IPS DF 4.7 (cell line): ENCODE data around the gene RASA4B.
"Not testable (repeated sequence)": the region's sequence is repeated elsewhere in the genome, so short reads cannot be mapped to it uniquely, and the experiment has no call there.

Source experiments
- DNase-seq: peaks from one replicate; pipeline ENCODE4 v3.0.0-alpha.2; 2013; ENCODE audit warnings: low spot score; ENCODE audit errors: extremely low read depth

RASA4B gene

GRCh38 chr7:102517550-102518147 is at the start of gene RASA4B:
Gene RASA4B, minus strand, starts transcription at chr7:102517777. Its CDS starts 67 bp downstream, at chr7:102517710.
- not testable (repeated sequence) for DNase-seq

- not testable (repeated sequence) for DNase-seq
Observed at GRCh38 chr7:102550808-102551422, 33.3 kb upstream of the RASA4B start, which contains the start of gene SPDYE2. Gene SPDYE2, plus strand, starts transcription at chr7:102551226. Its CDS starts 2,030 bp downstream, at chr7:102553256.

- DNase-seq: not testable (repeated sequence)
Observed at GRCh38 chr7:102546353-102546752, 28.8 kb upstream of the RASA4B start.

DNA sequence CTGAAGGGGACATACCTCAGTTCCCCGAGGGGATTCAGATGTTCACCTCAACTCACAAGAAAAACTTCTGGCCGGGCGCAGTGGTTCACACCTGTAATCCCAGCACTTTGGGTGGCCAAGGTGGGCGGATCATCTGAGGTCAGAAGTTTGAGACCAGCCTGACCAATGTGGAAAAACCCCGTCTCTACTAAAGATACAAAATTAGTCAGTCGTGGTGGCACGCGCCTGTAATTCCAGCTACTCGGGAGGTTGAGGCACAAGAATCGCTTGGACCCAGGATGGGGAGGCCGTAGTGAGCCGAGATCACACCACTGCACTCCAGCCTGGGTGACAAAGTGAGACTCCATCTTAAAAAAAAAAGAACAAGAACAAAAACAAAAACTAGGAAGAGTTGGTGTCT is 27.7 kb upstream of the RASA4B start:
- not testable (repeated sequence) for DNase-seq

GRCh38 chr7:102544372-102544771 is 26.8 kb upstream of the RASA4B start:
- not testable (repeated sequence) for DNase-seq

DNA sequence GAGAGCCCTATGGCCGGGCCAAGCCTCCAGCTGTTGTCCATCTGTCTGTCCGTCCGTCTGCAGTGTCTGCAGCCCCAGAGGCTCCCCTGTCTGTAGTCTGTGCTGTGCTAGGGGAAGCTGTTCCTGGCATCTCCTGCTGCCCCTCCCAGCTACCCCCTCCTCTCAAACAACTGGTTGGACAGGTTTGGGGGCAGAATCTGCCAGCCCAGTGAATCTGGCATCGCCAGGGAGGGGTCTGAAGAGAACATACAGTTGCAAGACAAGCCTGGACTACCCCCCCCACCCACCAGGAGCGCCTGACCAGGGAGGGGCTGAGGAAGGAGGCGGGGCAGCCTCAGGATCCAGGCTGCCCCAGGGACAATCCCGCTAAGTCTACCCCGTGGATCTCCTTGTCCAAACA is 26.0 kb upstream of the RASA4B start, which contains the start of gene UPK3BL2:
Gene UPK3BL2 (minus strand): TSS at position 101 of the 400 bp plus-strand sequence. CDS start 60 bp downstream, at position 41.
- DNase-seq: not testable (repeated sequence)

DNA sequence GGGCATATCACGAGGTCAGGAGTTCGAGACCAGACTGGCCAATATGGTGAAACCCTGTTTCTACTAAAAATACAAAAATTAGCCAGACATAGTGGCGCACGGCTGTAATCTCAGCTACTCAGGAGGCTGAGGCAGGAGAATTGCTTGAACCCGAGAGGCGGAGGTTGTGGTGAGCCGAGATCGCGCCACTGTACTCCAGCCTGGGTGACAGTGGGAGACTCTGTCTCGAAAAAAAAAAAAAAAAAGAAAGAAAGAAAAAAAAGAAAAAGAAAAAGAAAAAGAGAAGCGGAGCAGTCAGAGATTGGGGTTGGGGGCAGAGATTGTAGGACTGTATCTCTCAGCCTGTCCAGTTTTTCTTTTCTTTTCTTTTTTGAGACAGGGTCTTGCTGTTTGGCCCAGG is 25.2 kb upstream of the RASA4B start:
- DNase-seq: not testable (repeated sequence)

- DNase-seq: not testable (repeated sequence)
Observed at GRCh38 chr7:102542083-102542482, 24.5 kb upstream of the RASA4B start.

DNA sequence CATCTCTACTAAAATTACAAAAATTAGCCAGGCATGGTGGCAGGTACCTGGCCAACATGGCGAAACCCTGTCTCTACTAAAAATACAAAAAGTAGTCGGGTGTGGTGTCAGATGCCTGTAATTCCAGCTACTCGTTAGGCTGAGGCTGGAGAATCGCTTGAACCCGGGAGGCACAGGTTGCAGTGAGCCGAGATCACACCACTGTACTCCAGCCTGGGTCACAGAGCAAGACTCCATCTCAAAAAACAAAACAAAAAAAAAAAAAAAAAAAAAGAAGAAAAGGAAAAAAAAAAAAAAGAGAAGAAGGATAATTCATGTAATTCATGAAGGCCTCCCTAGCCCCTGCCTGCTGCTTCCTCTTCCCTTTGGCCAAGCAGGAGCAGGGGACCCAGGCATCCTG is 23.0 kb upstream of the RASA4B start:
- not testable (repeated sequence) for DNase-seq

GRCh38 chr7:102535062-102535615 is 17.6 kb upstream of the RASA4B start:
- not testable (repeated sequence) for DNase-seq

DNA sequence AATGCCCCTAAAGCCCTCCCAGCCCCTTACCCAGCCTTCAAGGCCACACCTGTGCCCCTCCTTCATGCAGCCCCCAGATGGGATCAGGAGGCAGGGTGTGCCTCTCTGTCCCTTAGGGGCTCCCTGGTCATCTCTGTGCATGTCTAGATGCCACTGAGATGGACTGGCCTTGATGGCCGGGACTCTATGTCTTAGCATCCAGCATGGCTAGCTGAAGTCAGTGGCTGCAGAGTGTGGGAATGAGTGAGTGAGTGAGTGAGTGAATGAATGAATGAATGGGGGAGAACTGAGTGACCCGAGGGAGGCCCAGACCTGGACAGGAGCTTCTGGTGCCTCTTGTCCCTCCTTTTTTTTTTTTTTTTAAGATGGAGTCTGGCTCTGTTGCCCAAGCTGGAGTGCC is 14.6 kb upstream of the RASA4B start:
- not testable (repeated sequence) for DNase-seq

DNA sequence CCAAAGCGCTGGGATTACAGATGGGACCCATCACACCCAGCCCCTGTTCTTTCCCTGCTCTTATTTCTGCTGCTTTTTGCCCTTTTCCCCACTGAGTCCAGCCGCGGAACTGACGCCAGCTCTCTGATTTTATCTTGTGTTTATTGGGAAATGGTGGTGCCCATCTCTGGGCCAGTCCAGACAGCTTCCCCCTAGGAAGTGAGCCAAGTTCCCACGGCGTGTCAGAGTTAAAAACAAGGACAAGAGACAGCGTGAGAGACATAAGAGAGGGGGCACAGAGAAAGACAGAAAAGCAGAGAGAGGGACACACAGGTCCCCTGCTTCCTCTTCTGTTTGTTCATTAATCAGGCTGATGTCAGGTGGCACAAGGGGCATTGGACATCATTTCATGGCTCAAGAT is 14.0 kb upstream of the RASA4B start:
- DNase-seq: not testable (repeated sequence)

DNA sequence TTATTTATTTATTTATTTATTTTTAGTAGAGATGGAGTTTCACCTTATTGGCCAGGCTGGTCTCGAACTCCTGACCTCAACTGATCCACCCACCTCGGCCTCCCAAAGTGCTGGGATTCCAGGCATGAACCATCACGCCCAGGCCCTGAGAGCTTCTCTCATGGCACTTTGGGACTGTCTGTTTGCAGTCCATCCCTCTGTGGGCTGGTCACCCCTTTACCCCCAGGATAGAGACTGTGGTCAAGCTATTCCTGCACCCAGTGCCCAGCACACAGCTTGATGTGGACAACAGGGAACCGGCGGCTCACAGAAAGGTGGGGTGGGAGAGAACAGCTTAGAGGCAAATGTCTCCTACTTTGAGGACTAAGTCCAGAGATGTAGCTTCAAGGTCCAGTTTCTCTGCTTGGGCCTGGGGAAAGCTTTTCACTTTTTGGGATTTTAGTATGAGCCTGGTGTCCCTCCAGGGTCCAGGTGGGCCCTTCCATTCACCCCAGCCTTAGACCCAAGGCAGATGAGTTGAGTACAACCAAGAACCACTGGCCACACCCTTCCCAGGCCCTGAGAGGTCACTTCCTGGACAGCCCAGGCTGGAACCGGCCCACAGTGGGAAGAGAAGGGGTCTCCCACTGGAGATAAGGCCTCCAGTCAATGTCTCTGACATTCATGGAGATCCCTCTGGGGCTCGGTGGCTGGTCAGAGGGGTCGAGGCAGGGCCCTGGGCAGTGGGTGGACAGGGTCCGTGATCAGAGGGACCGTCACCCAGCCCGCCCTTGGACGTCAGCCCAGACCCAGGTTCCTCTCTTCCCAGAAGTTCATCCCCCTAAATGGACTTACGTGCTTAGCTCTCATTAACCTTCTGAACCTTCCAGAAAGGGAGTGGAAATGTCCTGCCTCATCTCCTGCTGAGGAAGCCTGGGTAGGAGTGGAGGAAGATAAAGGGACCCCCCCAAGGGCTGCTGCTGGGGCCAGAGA is 10.5 kb upstream of the RASA4B start:
- not testable (repeated sequence) for DNase-seq

DNA sequence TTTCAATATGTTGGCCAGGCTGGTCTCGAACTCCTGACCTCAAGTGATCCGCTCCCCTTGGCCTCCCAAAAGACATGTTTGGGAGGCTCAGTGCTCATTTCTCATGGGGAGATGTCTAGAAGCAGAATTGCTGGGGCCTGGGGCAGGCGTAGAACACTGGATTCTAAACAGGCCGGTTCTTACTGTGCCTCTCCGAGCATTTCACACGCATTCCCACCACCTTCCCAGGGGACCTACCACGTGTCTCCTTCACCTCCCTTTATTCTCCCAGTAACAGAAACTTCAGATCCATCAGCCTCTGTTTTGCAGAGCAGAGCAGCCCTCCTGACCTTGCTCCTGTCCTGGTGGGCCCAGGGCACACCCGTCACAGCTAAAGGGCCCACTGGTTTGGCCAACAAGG is 9.6 kb upstream of the RASA4B start:
- not testable (repeated sequence) for DNase-seq

DNA sequence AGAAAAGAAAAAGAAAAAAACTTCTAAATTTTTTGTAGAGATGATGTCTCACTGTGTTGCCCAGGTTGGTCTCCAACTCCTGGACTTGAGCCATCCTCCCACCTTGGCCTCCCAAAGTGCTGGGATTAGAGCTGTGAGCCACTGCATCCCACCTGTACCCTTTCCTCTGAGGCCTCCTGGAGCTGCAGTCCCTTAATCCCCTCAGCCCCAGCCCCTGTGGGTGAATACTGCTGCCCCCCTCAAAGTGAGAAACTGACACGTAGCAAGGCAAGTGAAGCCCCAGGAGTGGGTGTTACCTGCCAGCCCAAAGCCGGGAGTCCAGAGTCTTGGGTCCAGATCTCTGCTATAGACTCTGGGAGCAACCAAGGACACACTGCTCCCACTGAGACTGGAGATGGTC is 7.2 kb upstream of the RASA4B start:
- not testable (repeated sequence) for DNase-seq

DNA sequence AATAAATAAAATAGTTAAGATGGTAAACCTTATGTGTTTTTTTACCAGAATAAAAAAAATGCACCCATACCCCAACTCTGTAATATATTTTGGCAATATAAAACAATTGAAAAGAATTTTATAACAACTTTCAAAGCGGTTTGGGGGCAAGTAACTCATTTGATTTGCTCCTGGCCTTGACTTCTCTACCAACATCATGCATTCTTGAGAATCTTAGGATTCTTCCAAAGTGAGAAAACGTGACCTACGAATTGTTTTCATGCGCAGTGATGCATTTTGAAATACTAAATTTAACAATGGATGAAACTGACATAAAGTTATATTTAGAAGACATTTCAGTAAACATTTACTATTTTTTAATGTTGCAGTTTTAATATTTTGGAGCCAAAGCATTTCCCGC is 3.2 kb upstream of the RASA4B start:
- not testable (repeated sequence) for DNase-seq

GRCh38 chr7:102516951-102517350 is 626 bp downstream of the RASA4B start:
- DNase-seq: not testable (repeated sequence)

GRCh38 chr7:102515889-102516288 is 1.7 kb downstream of the RASA4B start:
- DNase-seq: not testable (repeated sequence)

- not testable (repeated sequence) for DNase-seq
Observed at GRCh38 chr7:102514881-102515721, 2.5 kb downstream of the RASA4B start.

- not testable (repeated sequence) for DNase-seq
Observed at GRCh38 chr7:102512642-102513221, 4.8 kb downstream of the RASA4B start.
